Activated B cell treated with CpG ODN at 0.5 μM for 24 hours (primary cell): ENCODE results near the gene PDZRN3. TPM values are rescaled to one million over a fixed set of nuclear protein-coding genes. Genes with fewer than 3 reads are reported as not detected.

Experiments
- ATAC-seq: fragments of 200-7000 bp; cut with Tn5 transposase; one replicate; pipeline ENCODE4 v1.10.0; 2021; ENCODE audit warnings: low read depth, mild to moderate bottlenecking, moderate library complexity
- CTCF ChIA-PET: fragments of 350-600 bp; sonication (Branson Sonifier 250); formaldehyde crosslinking; loops from one replicate; lab custom pipeline; 2021; ENCODE audit warnings: antibody characterized with exemption; lab: Charles Lee
- POLR2A ChIA-PET: fragments of 350-600 bp; sonication (Branson Sonifier 250); formaldehyde crosslinking; loops from one replicate; lab custom pipeline; 2021; ENCODE audit warnings: antibody characterized with exemption; lab: Charles Lee
- DNase-seq: peaks from one replicate; pipeline ENCODE4 v3.0.0; 2022
- H3K27ac Mint-ChIP-seq: one replicate; pipeline ENCODE4 v1.8.0; 2020; ENCODE audit warnings: mixed read lengths
- H3K27me3 Mint-ChIP-seq: one replicate; pipeline ENCODE4 v1.8.0; 2021; ENCODE audit warnings: mixed read lengths
- H3K36me3 Mint-ChIP-seq: one replicate; pipeline ENCODE4 v1.8.0; 2021; ENCODE audit warnings: low read depth, mixed read lengths
- H3K4me1 Mint-ChIP-seq: one replicate; pipeline ENCODE4 v1.8.0; 2021; ENCODE audit warnings: mixed read lengths
- H3K4me3 Mint-ChIP-seq: one replicate; pipeline ENCODE4 v1.8.0; 2020; ENCODE audit warnings: mild to moderate bottlenecking, mixed read lengths
- H3K9me3 Mint-ChIP-seq: one replicate; pipeline ENCODE4 v1.8.0; 2020; ENCODE audit warnings: mixed read lengths
- CTCF ChIP-seq: fragments of 200-600 bp; IDR thresholded peaks from one replicate; pipeline ENCODE4 v1.8.0; 2022; ENCODE audit warnings: antibody characterized with exemption, mild to moderate bottlenecking
- intact Hi-C: fragments of 100-400 bp; cut with micrococcal nuclease; formaldehyde crosslinking; loops from one replicate; pipeline ENCODE4 v1.15.1; 2024
- total RNA-seq: library from RNA; stranded (reverse); gene quantifications from 2 replicates; pipeline ENCODE4 v1.2.3, GENCODE V29; 2022

Gene PDZRN3
- total RNA-seq, 1 donor from 2014 or later = not detected

- intact Hi-C loops = no loop called here
- Mint-ChIP-seq H3K4me3 (no peak overlapping the region), H3K27me3 (no peaks in the 10 kb centered on the region), H3K27ac (no peak overlapping the region), H3K4me1 (no peaks in the 10 kb centered on the region), H3K9me3 (no peaks in the 10 kb centered on the region), H3K36me3 (no peaks in the 10 kb centered on the region)
- DNase-seq (no peak), ATAC-seq (no peak)
- TF ChIP-seq CTCF = no peak
- POLR2A ChIA-PET = no interaction called here
- CTCF ChIA-PET = no interaction called here
Measured at GRCh38 chr3:73604451-73604850, 20.3 kb downstream of the PDZRN3 start.

- no peaks in the 10 kb centered on the region for H3K36me3 Mint-ChIP-seq
- intact Hi-C loops = no loop called here
- H3K9me3 Mint-ChIP-seq = no peaks in the 10 kb centered on the region
- DNase-seq (no peak), ATAC-seq (no peak)
- POLR2A ChIA-PET = no interaction called here
- H3K27me3 Mint-ChIP-seq = no peaks in the 10 kb centered on the region
- H3K4me1 Mint-ChIP-seq = no peaks in the 10 kb centered on the region
- no peak overlapping the region for H3K27ac Mint-ChIP-seq
- CTCF ChIA-PET = no interaction called here
- H3K4me3 Mint-ChIP-seq = no peak overlapping the region
- TF ChIP-seq CTCF = no peak
Measured at GRCh38 chr3:73603762-73604171, 21.0 kb downstream of the PDZRN3 start.

- H3K27me3 Mint-ChIP-seq = no peaks in the 10 kb centered on the region
- intact Hi-C loops = no loop called here
- no peaks in the 10 kb centered on the region for H3K9me3 Mint-ChIP-seq
- POLR2A ChIA-PET = no interaction called here
- ATAC-seq (no peak), DNase-seq (no peak)
- CTCF ChIA-PET = no interaction called here
- H3K4me1 Mint-ChIP-seq = no peaks in the 10 kb centered on the region
- H3K27ac Mint-ChIP-seq = no peak overlapping the region
- H3K4me3 Mint-ChIP-seq = no peak overlapping the region
- no peaks in the 10 kb centered on the region for H3K36me3 Mint-ChIP-seq
- no peak for TF ChIP-seq CTCF
Measured at GRCh38 chr3:73602170-73602569, 22.6 kb downstream of the PDZRN3 start.

- intact Hi-C loops = no loop called here
- no peak for ATAC-seq
- H3K9me3 Mint-ChIP-seq = no peaks in the 10 kb centered on the region
- POLR2A ChIA-PET = no interaction called here
- no peaks in the 10 kb centered on the region for H3K4me1 Mint-ChIP-seq
- H3K36me3 Mint-ChIP-seq = no peaks in the 10 kb centered on the region
- CTCF ChIA-PET = no interaction called here
- no peaks in the 10 kb centered on the region for H3K27me3 Mint-ChIP-seq
- TF ChIP-seq CTCF = no peak
- DNase-seq = no peak
- no peak overlapping the region for H3K27ac Mint-ChIP-seq
- H3K4me3 Mint-ChIP-seq = no peak overlapping the region
Measured at GRCh38 chr3:73601481-73601880, 23.3 kb downstream of the PDZRN3 start.

- ChIA-PET POLR2A (no interaction called here), CTCF (no interaction called here)
- no peak for DNase-seq
- Mint-ChIP-seq H3K9me3 (no peaks in the 10 kb centered on the region), H3K27me3 (no peaks in the 10 kb centered on the region), H3K27ac (no peak overlapping the region), H3K4me1 (no peaks in the 10 kb centered on the region), H3K4me3 (no peak overlapping the region), H3K36me3 (no peaks in the 10 kb centered on the region)
- no peak for TF ChIP-seq CTCF
- no peak for ATAC-seq
- intact Hi-C loops = no loop called here
Measured at GRCh38 chr3:73601011-73601410, 23.7 kb downstream of the PDZRN3 start.
